Stimulated activated CD8-positive, alpha-beta memory T cell treated with anti-CD3 and anti-CD28 coated beads, Interleukin-4, amount 100 ng/mL, for 4 hours (primary cell): ENCODE measurements around the gene CACNA1B.
A peak's percentile ranks its signal among the peaks of the same experiment; 100 is the strongest.
"Not testable (repeated sequence)": the region's sequence is repeated elsewhere in the genome, so short reads cannot be mapped to it uniquely, and the experiment has no call there.

Experiments
- DNase-seq, 2 donors: peaks; one replicate each; pipeline ENCODE4 v3.0.0-alpha.2; 2020; ENCODE audit warnings: low read depth in 2 of 2, low spot score in 1 of 2

The CACNA1B gene

DNA sequence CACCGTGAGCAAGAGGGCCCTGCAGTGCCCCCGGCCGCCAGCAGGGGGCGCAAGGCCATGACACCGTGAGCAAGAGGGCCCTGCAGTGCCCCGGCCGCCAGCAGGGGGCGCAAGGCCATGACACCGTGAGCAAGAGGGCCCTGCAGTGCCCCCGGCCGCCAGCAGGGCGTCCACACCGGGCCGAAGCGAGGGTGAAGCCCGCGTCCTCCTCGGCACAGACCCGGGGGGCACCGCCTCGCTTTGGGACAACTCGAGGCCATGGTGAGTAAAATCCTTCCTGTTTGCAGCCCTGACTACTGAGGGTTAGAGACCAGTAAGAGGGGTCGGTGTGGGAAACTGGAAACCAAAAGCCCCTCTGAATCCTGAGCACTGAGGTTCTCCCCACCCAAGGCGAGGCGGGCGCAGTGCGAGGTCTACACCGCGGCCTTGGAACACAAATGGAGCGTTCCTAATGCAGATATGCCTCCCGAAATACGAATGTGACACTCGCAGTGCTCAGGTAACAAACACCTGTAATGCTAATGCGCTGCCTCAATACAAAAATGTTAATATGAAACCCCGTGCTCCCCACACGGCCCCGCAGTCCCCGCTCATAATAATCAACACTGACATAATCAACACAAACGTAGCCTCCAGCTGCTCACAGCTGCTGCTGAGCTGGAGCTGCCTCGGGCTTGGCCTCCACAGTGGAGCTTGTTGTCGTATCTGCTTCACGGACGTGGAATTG lies 249.4 kb downstream of the CACNA1B start:
- not testable (repeated sequence) for DNase-seq

DNA sequence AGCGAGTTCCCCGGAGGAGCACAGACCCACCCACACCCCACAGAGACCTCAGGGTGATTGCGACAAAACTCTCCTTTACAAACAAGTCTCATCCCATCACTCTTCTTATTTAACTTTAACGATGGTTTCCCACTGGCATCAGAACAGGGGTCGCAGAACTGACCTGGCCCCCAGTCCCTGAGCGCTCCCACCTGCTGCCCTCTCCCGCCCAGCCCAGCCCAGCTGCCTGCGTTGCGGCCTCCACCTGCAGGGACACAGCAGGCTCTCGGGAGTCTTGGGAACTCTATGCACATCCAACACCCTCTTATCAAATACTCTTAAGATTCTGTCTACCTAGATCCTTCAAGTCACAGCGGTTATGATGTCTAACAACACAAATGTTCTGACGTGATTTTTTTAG lies 250.4 kb downstream of the CACNA1B start:
- not testable (repeated sequence) for DNase-seq

DNA sequence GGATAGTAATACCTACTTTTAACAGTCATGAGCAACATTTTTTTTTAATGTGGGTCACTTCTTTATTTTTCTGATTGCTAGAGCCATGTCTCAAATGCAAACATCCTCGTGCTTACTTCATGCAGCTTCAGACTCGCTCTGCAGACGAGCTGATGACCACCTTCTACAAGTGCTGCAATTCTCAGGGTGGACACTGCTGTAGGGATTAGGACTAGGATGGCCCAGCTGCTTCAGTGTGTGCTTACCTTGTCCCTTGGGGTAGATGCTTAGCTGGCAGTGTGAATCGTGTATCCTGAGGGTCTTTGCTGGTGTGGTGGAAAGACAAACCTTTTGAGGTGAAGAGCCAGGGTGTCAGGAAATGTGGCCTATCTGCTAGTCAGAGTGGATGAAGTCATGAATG lies 251.7 kb downstream of the CACNA1B start:
- DNase-seq = not testable (repeated sequence)

DNA sequence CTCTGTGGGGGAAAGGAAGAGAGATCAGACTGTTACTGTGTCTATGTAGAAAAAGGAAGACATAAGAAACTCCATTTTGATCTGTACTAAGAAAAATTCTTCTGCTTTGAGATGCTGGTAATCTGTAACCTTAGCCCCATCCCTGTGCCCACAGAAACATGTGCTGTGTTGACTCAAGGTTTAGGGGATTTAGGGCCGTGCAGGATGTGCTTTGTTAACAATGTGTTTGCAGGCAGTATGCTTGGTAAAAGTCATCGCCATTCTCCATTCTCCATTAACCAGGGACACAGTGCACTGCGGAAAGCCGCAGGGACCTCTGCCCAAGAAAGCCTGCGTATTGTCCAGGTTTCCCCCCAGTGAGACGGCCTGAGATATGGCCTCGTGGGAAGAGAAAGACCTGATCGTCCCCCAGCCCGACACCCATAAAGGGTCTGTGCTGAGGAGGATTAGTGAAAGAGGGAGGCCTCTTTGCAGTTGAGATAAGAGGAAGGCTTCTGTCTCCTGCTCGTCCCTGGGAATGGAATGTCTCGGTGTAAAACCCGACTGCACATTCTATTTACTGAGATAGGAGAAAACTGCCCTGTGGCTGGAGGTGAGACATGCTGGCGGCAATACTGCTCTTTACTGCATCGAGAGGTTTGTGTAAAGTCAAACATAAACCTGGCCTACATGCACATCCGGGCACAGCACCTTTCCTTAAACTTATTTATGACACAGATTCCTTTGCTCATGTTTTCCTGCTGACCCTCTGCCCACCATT lies 255.5 kb downstream of the CACNA1B start:
- not testable (repeated sequence) for DNase-seq

DNA sequence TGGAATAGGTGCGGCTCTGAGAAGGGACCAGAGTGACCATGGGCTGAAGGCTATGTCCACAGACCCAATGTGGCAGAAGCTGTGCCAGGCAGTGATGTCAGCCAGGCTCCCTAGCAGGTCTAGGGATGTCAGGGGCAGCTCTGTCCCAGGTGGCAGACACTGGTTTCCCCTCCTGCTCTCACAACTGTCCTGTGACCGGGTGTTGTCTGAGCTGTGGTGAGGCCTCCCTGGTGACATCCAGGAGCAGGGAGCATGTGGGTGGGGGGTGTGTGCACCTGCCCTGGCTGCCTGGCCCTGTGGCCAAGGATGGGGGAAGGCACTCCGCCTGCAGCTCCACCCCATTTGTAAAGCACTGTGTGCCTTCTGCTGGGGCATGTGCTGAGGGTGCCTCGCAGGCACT lies 257.0 kb downstream of the CACNA1B start:
- not testable (repeated sequence) for DNase-seq

DNA sequence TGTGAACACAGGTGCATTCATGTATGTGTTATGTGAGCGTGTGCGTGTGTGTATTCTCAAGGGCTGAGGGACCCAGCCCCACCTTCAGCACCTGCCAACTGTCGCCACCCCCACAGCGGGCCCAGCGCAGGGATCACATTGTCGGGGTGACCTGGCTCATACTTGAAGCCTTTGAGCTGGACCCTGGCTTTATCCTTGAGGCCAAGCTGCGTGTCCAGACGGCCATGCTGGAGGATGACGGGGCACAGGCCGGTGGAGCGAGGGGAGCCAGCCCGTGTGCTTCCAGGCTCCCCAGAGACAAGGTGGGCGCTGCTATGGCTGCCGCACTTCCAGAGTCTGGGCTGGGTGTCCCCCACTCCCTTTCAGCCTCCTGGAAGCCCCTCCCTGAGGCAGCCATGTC lies 261.5 kb downstream of the CACNA1B start:
- not testable (repeated sequence) for DNase-seq

DNA sequence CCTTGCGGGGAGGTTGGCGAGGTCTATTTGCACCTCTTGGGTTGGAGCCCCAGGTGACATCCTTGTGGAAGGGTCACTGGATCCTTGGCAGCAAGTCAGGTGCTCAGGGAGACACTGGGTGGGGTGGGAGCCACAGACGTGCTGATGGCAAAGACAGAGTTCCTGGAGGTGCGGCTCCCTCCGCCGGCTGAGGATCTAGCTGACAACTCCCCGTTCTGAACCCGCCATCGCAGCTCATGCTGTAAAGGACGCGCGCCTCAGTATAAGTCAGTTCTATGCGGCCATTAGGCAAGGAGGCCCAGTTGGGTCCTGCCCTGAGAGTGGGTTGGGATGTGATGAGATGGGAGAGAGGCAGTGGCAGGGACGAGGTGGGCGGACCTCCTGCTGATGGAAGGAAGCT lies 263.4 kb downstream of the CACNA1B start:
- DNase-seq = not testable (repeated sequence)

DNA sequence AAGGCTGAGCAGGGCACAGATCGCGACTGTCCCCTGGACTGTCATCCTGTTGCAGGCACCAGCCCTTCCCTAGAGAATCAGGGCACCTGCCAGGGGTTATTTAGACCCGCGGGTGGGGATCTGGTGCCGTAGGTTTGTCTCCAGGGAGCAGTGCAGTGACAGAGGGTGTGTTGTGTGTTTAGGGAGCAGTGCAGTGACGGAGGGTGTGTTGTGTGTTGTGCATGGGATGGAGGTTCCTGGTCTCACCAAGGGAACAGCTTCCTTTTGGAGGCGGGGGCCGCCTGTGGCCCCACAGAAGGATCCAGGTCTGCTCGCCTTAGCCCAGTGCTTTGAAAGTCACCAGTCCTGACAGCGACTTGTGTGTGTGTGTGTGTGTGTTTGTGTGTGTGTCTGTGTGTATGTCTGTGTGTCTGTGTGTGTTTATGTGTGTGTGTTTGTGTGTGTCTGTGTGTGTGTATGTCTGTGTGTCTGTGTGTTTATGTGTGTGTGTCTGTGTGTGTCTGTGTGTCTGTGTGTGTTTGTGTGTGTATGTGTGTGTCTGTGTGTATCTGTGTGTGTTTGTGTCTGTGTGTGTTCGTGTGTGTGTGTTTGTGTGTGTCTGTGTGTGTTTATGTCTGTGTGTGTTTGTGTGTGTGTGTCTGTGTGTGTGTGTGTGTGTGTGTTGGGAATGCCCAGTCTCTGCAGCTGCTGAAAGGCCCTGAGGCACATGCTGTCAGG lies 265.1 kb downstream of the CACNA1B start:
- DNase-seq = not testable (repeated sequence)

DNA sequence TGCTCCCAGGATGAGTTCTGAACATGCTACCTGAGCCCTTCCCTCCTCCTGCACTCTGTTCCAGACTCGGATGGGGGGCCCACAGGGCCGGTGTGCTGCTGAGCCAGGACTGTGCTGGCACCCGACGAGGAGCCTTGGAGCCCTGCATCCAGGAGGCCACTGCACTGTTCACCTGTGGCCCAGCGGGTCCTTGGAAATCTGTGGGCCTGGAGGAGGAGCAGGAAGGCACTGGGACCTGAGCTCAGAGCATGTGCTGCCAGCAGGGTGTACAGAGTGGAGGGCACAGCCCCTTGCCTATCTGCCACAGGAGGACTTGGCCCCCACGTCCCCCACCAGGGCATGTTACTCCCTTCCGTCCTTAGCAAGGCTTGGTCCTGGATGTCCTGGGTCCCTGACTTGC lies 265.9 kb downstream of the CACNA1B start:
- DNase-seq = not testable (repeated sequence)

DNA sequence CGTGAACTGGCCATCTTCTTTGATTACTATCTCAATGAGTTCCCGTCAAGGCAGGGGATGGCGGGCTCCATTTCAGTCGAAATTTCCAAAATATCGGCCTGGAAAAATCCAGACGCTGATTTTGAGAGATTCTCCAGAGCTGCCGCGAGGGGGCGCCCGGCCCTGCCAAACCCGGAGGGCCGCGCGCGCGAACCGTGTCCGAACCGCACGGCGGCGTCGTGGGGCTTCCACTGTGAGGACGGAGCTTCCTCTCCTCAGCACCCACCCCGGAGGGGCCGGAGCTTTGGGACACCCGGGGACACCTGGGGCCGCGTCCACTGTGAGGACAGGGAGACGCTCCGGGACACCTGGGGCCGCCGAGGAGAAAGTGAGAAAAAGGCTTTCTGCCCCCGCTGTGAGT lies 270.0 kb downstream of the CACNA1B start:
- DNase-seq = not testable (repeated sequence)

DNA sequence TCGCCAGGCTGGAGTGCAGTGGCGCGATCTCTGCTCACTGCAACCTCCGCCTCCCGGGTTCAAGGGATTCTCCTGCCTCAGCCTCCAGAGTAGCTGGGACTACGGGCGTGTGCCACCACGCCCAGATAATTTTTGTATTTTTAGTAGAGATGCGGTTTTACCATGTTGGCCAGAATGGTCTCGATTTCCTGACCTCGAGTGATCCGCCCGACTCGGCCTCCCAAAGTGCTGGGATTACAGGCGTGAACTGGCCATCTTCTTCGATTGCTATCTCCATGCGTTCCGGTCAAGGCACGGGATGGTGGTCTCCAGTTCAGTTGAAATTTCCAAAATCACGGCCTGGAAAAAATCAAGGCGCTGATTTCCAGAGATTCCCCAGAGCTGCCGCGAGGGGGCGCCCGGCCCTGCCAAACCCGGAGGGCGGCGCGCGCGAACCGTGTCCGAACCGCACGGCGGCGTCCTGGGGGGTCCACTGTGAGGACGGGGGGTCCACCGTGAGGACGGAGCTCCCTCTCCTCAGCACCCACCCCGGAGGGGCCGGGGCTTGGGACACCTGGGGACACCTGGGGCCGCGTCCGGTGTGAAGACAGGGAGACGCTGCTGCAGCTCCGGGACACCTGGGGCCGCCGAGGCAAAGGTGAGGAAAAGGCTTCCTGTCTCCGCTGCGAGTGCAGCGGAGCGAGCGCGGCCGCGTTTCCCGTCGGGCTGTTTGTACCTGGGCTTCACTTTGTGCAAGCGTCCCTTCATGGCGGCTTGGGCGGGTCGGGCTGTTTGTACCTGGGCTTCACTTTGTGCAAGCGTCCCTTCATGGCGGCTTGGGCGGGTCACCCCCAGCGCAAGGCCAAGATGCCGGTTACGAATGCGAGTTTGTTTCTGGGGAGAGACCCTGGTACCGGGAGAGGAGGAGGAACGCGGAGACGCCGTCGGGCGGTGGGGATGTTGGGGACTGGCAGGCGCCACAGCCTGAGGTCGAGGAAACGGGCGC lies 272.4 kb downstream of the CACNA1B start:
- DNase-seq = peak in 1 of 2 donors; percentile 3

DNA sequence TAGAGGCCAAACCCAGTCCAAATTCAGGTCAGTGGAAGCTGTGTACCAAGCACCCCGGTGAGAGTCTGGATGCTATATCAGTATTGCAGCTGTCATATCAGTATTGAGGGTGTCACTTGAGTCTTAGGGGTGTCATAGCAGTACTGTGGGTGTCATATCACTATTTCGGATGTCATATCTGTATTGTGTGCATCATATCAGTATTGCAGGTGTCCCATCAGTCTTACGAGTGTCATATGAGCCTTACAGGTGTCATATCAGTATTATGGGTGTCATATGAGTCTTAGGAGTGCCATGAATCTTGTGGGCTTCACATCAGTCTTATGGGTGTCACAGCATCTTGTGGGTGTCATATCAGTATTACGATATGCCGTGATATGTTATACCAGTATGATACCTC lies 278.2 kb downstream of the CACNA1B start:
- not testable (repeated sequence) for DNase-seq

DNA sequence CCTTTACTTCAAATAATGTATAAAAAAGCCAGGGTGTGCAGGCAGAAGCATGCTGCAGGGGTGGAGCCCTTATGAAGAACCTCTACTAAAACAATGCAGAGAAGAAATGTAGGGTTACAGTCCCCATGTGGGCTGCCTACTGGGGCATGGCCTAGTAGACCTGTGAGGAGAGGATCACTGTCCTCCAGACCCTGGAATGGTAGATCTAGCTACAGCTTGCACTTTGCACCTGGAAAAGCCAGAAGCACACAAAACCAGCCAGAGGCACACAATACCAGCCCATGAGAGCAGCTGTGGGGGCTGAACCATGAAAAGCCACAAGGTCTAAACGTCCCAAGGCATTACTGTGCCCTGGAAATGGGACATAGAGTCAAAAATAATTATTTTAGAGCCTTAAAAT lies 289.2 kb downstream of the CACNA1B start:
- DNase-seq = not testable (repeated sequence)
